Hindlimb muscle (tissue), 1 donor: ENCODE data around the gene LTC4S. TPM values are rescaled to one million over a fixed set of nuclear protein-coding genes. Genes with fewer than 3 reads are reported as not detected.
A peak's percentile ranks its signal among the peaks of the same experiment; 100 is the strongest.

Source experiments
- DNase-seq: peaks from one replicate; pipeline ENCODE4 v3.0.0-alpha.2; 2013
- polyA plus RNA-seq: library from polyadenylated mRNA; unstranded; fragments of 120-200 nt; gene quantifications from one replicate; pipeline ENCODE4 v1.2.1, GENCODE V29; 2013; ENCODE audit not compliant: insufficient read length

LTC4S gene
- polyA plus RNA-seq, 1 donor, result 2.8 TPM

DNA sequence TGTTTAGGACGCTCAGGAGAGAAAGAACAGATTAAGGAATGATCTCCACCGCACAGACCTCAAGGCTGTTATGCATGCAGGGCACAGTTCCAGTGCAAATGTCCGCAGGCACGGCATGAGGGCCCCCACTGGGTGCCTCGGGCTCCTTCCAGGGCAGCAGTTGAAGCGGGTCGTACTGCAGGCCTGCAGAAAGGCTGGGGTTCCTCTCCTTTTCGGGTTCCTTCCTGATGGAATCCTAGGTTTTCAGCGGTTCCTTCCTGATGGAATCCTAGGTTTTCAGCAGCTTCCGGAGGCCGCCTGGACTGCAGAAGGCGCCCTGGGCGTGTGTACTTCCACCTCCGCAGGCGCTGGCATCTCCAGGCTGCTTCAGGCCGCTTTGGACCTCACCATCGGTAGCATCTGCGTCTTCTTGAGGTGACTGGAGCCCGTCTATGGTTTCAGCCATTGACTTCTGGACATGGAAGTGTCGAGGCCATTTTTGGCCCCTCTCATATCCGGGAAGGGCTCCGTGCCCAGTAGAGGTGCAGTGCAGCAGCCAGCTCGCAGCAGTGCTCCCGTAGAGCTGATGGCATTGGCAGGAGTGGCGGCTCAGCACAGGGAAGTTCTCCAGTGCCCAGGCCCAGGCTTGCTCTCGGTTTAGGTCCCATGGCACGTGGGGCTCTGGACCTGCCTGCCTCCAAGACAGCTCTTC is 18.5 kb downstream of the LTC4S start:
- no peak for DNase-seq

- no peak for DNase-seq
Observed at GRCh38 chr5:179812997-179813607, 19.3 kb downstream of the LTC4S start.

- no peak for DNase-seq
Observed at GRCh38 chr5:179814090-179814489, 20.3 kb downstream of the LTC4S start.

- DNase-seq, result no peak
Observed at GRCh38 chr5:179815491-179816249, 21.9 kb downstream of the LTC4S start.

GRCh38 chr5:179816401-179816795 is 22.6 kb downstream of the LTC4S start:
- no peak for DNase-seq

DNA sequence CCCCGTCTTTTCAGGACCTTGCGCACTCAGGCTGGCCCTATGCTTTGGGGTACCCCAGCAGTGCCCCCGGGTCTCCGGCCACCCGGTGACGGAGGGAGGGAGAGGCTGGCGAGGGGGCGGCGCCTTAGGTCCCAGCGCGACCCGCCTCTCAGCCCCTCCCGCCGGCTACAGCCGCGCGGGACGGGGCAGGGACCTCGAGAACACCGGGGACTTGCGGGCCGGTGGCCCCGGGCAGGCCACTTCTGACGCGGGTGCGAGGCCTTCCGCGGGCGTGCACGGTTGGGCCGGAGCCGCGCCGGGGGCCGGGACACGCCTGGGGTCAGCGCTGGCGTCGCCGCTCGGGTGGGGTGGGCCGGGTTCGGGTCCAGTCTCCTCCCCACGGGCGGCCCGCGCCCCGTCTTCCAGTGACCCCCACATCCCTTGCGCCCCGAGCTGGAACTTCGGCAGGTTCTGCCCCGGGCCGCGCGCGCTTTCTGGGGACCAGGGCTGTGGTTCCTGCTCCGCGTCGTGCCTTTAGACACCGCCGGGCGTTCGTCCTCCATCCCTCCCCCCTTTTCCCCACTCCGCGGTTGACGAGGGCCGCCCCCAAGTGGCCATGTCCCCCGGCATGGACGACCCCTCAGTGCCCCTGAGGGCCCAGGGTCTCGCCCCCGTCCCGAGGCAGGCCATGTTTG is 23.1 kb downstream of the LTC4S start:
- DNase-seq, result no peak

- no peak for DNase-seq
Observed at GRCh38 chr5:179817470-179817840, 23.7 kb downstream of the LTC4S start.

DNA sequence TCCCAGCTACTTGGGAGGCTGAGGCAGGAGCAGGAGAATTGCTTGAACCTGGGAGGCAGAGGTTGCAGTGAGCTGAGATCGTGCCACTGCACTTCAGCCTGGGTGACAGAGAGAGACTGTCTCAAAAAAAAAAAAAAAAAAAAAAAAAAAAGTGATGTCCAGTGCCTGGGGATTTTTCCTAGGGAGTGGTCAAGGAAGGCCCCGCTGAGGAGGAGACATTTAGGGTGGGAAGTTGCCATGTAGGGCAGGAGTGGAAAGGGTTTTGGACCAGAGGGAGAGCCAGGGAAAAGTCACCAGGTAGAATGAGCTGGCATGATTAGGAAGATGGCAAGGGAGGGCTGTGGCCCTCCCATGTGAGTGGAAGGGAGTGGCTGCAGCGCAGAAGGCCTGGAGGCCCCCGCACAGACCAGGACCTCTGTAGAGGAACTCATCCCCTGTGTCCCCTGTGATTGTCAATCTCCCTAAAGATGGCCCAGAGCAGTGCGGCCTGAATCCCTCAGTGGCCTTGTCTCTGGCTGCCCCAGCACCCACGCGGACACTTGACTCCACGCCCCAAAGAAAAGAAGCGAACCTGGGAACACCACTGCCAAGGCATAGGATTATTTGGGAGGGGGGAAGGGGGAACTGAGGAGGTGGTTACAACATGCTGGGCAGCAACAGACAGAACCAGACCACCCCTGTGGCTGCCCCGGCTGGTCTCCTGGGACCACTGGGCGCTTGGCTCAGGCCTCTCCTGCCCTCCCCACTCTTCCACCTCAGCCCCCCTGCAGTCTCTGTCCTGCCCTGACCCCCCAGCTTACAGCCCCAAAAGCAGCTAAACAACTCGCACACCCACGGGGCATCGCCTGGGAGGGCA is 24.3 kb downstream of the LTC4S start:
- no peak for DNase-seq

DNA sequence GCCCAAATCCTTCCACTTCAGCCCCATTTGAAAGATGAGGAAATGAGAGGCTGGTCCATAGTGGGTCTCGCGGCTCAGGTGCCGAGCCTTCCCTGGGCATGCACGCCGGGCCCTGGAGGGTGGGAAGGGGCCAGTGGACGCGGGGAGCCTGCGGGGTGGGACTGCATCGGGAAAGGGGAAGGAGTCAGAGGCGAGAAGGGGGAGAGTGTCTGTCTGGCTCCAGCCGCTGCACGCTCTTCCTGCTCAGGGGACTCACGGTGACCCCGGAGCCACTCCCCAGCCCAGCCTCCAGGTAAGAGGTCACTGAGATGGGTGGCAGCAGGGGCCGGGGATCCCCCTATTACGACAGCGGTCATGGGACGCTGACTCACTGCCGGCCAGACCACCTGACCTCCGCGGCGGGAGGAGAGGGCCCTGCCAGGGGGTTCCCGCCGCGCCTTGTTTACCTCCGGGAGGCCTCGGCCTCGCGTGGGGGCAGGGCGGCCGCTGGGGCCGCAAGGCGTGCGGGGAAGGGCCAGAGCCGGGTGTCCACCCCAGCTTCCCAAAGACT is 25.0 kb downstream of the LTC4S start:
- peak; percentile 93 for DNase-seq

DNA sequence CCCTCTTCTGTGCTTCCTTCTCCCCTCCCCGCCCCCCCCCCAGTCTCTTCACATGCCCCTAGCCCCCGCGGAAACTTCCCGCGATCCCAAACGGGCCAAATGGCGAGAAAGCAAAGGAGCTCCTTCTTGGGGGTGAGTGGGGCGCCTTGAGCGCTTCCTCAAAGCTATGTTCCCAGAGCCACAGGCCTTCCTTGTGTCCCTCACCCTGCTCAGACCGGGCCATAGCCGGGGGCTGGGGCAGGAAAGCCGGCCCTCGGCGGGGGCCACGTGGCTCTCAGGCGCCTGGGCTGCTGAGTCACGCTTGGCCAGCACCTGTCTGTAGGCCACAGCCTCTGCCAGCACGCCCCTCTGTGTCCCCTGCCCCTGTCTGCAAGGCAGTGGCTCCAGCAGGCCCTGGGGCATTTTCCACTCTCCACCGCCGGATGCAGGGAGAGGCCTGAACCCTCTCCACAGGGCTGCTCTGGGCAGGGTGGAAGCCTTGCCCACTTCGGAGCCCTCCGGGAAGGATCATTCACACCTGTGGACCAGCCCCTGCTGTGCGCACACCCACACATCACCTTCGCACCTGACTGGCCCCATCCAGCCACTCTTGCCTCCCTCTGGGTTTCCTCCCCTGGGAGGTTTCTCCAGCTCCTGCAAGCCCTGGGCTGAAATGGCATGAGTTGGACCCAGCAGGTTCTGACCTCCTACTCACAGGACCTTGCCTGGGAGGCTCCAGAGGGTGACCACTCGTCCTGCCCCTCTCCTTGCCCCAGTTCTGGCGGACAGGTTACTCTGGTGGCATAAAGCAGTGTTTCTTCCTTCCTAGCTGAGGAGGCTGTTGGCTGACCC is 25.7 kb downstream of the LTC4S start:
- DNase-seq, result peak; percentile 63

- no peak for DNase-seq
Observed at GRCh38 chr5:179820127-179820482, 26.3 kb downstream of the LTC4S start.

DNA sequence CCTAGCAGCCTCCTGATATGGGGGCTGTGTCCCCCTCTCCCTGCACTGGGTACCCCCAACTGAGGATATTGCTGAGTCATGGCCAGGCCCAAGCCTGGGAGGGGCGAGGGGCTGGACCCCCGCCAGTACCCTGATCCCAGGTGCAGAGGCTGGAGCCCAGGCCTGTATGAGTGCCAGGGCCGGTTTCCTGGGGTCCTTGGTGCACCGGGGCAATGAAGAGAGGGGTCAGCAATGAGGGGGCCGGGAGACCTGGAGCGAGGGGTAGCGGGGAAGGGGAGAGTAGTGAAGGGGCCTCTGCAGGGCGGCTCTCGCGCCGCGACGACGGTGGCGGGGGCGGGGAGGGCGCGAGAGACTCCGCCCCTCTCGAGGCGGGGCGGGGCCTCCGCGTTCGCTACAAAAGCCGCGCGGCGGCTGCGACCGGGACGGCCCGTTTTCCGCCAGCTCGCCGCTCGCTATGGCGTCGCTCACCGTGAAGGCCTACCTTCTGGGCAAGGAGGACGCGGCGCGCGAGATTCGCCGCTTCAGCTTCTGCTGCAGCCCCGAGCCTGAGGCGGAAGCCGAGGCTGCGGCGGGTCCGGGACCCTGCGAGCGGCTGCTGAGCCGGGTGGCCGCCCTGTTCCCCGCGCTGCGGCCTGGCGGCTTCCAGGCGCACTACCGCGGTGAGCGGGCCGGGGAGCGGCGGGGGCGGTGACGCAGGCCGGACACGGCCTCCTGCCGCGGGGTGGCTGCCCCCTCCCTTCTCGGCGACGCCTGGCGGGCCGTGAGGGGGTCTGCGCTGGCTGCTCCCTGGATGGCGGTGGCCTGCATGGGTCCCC is 26.9 kb downstream of the LTC4S start, which contains the start of gene SQSTM1:
TSS of gene SQSTM1 (plus strand) at position 423 of the 815 bp plus-strand sequence. CDS start at position 455, 32 bp downstream.
- DNase-seq, result peak; percentile 91

DNA sequence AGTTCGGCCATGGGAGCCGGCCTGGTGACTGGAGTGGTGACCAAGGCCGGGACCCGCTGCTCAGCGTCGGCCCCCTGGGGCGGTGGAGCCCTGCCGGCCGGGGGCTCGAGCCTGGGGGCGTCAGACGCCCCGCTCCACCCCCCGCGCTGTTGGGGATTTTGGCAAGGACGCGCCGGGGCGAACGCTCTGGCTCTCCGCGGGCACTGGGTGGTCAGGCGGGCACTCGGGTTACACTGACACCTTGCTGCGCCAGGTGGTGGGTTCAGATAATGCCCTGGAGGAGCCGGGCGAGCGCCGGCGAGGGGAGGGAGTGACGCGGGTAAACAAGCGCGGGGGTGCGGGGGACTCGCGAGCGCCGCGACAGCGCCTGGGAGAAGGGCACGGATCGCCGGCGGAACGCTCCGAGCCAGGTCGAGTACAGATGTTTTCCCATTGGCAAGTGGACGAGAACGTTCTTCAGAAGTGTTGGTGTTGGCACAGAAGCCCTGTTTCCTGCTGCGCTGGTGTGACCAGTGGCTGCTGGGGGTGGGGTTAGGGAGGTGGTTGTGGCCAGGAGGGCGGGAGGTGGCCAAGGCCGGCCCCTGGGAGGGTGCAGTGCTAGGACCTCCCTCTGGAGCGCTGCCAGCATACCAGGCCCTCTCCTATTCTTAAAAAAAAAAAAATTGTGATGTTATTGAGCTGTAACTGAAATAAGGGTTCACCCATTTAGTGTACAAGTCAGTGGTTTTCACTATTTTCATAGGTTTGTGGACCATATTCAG is 27.7 kb downstream of the LTC4S start:
- peak; percentile 93 for DNase-seq

DNA sequence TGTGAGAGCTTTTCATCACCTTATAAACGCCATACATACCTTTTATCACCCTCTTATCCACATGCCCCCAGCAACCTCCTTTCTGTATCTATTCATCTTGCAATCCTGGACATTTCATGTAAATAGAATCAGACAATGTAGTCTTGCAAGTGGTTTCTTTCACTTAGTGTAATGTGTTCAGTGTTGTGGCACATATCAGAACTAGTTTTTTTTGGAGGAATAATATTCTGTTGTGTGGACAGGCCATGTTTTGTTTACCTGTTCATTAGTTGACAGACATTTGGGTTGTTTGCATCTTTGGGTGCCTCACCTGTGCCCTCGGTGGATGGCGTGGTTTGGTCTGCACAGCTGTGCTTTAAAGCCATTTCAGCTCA is 28.3 kb downstream of the LTC4S start:
- no peak for DNase-seq

DNA sequence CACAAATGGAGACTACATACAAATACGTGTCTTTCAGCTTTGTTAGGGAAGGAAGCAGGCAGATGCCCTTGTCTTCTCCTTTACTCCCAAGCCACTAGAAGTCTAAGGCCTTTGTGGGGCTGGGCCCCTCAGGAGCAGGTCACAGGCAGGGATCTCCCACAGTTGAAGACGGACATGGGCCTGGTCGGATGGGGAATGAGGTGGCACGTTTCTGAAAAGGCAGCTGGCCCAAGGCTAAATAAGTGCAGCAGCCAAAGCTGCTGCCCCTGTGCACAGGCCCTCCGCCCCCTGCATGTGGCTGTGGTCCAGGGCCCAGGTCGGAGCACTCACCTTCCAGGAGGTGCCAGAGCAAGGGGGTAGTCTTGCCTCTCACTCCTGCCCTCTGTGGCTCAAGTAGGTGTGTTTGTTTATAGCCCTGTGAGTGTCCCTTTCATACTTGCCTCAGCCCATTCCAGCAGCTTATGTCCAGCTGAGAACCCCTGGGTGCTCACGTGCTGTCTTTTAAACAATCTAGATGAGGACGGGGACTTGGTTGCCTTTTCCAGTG is 28.7 kb downstream of the LTC4S start:
- no peak for DNase-seq

DNA sequence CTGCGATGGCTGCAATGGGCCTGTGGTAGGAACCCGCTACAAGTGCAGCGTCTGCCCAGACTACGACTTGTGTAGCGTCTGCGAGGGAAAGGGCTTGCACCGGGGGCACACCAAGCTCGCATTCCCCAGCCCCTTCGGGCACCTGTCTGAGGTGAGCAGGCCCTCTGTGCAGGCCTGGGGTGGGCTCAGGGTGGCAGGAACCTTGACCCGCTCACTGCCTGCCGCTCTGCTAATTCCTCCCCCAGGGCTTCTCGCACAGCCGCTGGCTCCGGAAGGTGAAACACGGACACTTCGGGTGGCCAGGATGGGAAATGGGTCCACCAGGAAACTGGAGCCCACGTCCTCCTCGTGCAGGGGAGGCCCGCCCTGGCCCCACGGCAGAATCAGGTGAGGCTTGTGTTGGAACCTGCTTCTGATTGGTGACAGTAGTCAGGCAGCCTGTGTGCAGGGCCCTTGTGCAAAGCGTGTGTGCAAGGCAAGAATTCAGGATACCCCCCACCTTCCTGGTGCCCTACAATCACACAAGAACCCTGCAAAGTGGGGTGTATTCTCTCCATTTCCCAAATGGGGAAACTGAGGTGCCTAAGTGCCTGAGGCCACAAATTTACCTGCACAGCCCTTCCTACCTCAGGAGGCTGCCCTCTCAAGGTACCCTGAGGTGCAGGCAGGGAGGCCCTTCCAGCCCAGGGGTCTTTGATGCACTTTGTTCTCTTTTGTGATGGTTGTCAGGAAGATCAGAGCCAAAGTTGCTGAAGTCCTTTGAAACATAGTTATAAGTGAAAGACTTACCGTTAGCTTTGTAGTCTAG is 30.4 kb downstream of the LTC4S start:
- DNase-seq, result no peak

GRCh38 chr5:179824745-179825112 is 30.9 kb downstream of the LTC4S start:
- DNase-seq, result no peak

- DNase-seq, result no peak
Observed at GRCh38 chr5:179825655-179826182, 31.9 kb downstream of the LTC4S start.
